ENCODE measurements around the gene OTP. TPM values are rescaled to one million over a fixed set of nuclear protein-coding genes. Genes with fewer than 3 reads are reported as not detected.

Gene OTP
- total and polyA plus RNA-seq, 5 experiments from 2014 or later: not detected

Other genes starting within 250 kb of the OTP start
- gene WDR41, start 146.4 kb downstream of the OTP start, total RNA-seq: 10 to 100 TPM; 15.5 to 21.9 TPM
- 10 to 100 TPM; 13.5 to 19.4 (median 14.9) TPM for gene WDR41, start 146.4 kb downstream of the OTP start, polyA plus RNA-seq
- 100 to 1,000 TPM; 134 to 142 TPM for gene TBCA, start 137.6 kb upstream of the OTP start, total RNA-seq
- gene TBCA, start 137.6 kb upstream of the OTP start, polyA plus RNA-seq: 100 to 1,000 TPM; 169 to 218 (median 191) TPM

Measured in naive thymus-derived CD8-positive, alpha-beta T cell (primary cell).